K562 (cell line): Measurements from ENCODE around the gene PARP15.

Source experiments
- BRCA1 ChIP-seq, 2 experiments: fragments of 450-650 bp in 1 of 2; sonication (generic) in 1 of 2; formaldehyde crosslinking in 1 of 2; IDR thresholded peaks; 2 replicates each; pipeline versions ENCODE4 v1.5.0 to v1.6.1; 2017 to 2020; ENCODE audit warnings: mild to moderate bottlenecking in 1 of 2, missing genetic modification reagents in 1 of 2
- CREBBP ChIP-seq: IDR thresholded peaks from one replicate; pipeline ENCODE4 v1.6.1; 2012; ENCODE audit warnings: low read depth, mild to moderate bottlenecking, control low read depth, inconsistent platforms, low read length
- FOXP4 ChIP-seq: sonication (generic); formaldehyde crosslinking; IDR thresholded peaks from 2 replicates; pipeline ENCODE4 v1.8.0; 2022; ENCODE audit warnings: mild to moderate bottlenecking, missing genetic modification reagents, borderline replicate concordance
- GTF2A2 ChIP-seq: IDR thresholded peaks from 2 replicates; pipeline ENCODE4 v1.6.1; 2016; ENCODE audit warnings: mild to moderate bottlenecking, missing genetic modification characterization, missing compliant biosample characterization
- KAT7 ChIP-seq: sonication (generic); formaldehyde crosslinking; IDR thresholded peaks from 2 replicates; pipeline ENCODE4 v1.8.0; 2022; ENCODE audit warnings: missing genetic modification reagents, mild to moderate bottlenecking, borderline replicate concordance
- POLR2G ChIP-seq: fragments of 200-400 bp; formaldehyde crosslinking; IDR thresholded peaks from 2 replicates; pipeline ENCODE4 v1.6.1; 2017; ENCODE audit warnings: low read depth, mild to moderate bottlenecking, antibody characterized with exemption, low read length, moderate library complexity
- TBP ChIP-seq: optimal IDR thresholded peaks from 2 replicates; pipeline ENCODE3; 2011; ENCODE audit warnings: low read depth, low read length, improper control_type of control experiment
- TCF7 ChIP-seq: sonication (generic); IDR thresholded peaks from 2 replicates; pipeline ENCODE4 v1.6.1; 2016; ENCODE audit warnings: antibody characterized with exemption, borderline replicate concordance
- ZBTB8A ChIP-seq: fragments of 450-650 bp; IDR thresholded peaks from 2 replicates; pipeline ENCODE4 v1.6.1; 2018; ENCODE audit warnings: mild to moderate bottlenecking, moderate library complexity; ENCODE audit not compliant: partially characterized antibody
- ZNF277 ChIP-seq: fragments of 250-450 bp; sonication (Bioruptor Pico); IDR thresholded peaks from 2 replicates; pipeline ENCODE4 v1.8.0; 2022; ENCODE audit warnings: inconsistent platforms, mild to moderate bottlenecking, moderate library complexity, borderline replicate concordance
- ZNF3 ChIP-seq: fragments of 250-450 bp; sonication (Bioruptor Pico); IDR thresholded peaks from 2 replicates; pipeline ENCODE4 v1.5.0; 2021; ENCODE audit warnings: mild to moderate bottlenecking, moderate library complexity
- TF ChIP-seq, protein P1 (sequence below): fragments of 250-450 bp; sonication (Bioruptor Pico); IDR thresholded peaks from 2 replicates; pipeline ENCODE4 v1.5.0; 2020; ENCODE audit warnings: mild to moderate bottlenecking
- TF ChIP-seq, protein P2 (sequence below): sonication (generic); formaldehyde crosslinking; IDR thresholded peaks from 2 replicates; pipeline ENCODE4 v1.9.0; 2022; ENCODE audit warnings: mild to moderate bottlenecking, missing genetic modification reagents

- TF ChIP-seq ZNF277 (no peak), TCF7 (no peak), ZNF3 (CRISPR knock-in tag) (no peak), KAT7 (no peak), CREBBP (no peak), POLR2G (no peak), ZBTB8A (no peak), BRCA1 (IDR thresholded peaks at IDR 0.05) (no peak), BRCA1 (CRISPR knock-in tag; IDR thresholded peaks at IDR 0.05) (no peak), TBP (no peak), GTF2A2 (no peak), FOXP4 (CRISPR knock-in tag) (no peak)
- TF ChIP-seq, protein P1, sequence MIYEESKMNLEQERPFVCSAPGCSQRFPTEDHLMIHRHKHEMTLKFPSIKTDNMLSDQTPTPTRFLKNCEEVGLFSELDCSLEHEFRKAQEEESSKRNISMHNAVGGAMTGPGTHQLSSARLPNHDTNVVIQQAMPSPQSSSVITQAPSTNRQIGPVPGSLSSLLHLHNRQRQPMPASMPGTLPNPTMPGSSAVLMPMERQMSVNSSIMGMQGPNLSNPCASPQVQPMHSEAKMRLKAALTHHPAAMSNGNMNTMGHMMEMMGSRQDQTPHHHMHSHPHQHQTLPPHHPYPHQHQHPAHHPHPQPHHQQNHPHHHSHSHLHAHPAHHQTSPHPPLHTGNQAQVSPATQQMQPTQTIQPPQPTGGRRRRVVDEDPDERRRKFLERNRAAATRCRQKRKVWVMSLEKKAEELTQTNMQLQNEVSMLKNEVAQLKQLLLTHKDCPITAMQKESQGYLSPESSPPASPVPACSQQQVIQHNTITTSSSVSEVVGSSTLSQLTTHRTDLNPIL (CRISPR knock-in tag): no peak
- TF ChIP-seq, protein P2, sequence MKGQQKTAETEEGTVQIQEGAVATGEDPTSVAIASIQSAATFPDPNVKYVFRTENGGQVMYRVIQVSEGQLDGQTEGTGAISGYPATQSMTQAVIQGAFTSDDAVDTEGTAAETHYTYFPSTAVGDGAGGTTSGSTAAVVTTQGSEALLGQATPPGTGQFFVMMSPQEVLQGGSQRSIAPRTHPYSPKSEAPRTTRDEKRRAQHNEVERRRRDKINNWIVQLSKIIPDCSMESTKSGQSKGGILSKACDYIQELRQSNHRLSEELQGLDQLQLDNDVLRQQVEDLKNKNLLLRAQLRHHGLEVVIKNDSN: no peak
Observed at GRCh38 chr3:122612696-122613095, 35.2 kb downstream of the PARP15 start.
